ENCODE results near the gene DUSP16.

DUSP16 gene

DNA sequence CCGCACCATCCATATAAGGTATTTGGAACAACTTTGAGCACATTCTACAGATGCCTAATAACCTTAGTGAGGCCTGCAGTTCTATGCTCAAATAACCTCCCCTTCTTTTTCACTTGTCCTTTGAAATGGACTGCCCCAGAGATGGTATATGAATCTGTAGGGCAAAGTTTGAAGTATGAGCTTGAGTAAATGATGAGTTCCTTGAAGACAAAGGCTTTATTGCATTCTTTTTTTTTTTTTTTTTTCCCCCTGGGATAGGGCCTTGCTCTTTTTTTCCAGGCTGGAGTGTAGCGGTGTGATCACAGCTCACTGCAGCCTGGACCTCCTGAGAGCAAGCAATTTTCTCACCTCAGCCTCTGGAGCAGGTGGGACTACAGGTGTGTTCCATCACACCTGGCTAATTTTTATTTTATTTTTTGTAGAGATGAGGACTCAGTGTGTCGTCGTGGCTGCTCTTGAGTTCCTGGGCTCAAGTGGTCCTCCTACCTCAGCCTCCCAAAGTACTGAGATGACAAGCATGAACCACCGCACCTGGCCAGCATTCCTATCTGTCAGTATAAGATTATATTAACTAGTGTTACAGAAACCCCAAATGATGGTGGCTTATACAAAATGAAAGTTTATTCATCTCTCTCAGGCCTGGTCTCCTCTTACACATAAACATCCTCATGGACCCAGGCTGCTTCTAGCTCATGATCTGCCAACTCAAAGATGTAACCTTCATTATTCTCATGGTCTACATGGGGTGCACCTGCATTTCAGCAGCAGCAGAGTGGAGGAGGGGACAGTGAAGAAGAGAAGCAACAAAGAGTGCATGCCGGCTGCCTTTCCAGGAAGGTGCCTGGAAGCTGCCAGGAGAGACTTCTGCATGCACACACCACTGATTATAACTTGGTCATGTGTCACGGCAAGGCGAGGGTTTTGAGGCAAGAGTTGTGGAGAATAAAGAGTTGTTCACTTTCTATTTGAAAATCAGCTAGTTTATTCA is 101.4 kb downstream of the DUSP16 start:
- DNase-seq: no peak

DNA sequence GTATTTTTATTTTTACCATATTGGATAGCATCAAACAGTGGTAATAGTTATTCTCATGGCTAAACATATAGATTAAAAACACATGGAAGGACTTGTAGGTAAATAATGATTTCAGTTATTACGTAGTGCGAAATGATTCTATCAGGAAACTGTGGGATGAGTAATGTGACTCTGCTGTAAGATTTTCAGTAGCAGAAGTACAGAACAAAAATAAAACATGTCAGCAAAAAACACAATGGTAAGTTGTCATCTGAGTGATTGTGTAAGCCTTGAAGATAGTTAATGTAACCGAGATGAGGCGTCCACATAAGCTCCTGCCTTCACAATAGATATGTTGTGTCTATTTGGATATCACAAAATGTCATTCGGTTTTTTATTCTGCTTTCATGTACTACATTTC is 106.0 kb downstream of the DUSP16 start:
- no peak for DNase-seq

- no peak for DNase-seq
Observed at GRCh38 chr12:12454315-12454714, 108.3 kb downstream of the DUSP16 start.

GRCh38 chr12:12453635-12454034 is 109.0 kb downstream of the DUSP16 start:
- DNase-seq: no peak

DNA sequence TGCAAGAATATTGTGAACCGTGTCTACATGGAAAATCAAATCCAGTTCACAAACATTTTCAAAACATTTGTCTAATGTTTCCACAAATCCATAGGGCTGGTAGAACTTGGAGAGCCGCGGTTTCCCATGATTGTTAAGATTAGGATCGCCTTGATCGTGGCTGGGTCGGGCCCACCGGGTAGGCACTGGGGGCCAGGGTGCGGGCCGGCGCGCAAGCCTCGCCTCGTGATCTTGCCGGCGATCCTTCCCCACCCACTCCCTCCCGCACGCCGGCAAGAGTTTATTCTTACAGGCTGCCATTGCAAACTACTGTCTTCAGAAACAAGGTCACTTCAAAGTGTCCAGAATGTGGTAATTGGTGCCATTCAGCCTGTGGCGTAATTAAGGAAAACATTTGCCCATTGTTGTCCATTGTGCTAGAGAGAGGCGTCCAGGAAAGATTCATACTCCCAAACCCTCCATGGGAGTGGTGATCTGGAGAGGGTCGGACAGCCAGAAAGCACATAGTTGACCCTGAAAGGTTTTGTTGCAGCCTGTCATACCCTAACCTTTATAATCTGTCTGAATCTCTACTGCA is 110.2 kb downstream of the DUSP16 start:
- no peak for DNase-seq

GRCh38 chr12:12451098-12451497 is 111.6 kb downstream of the DUSP16 start:
- no peak for DNase-seq

GRCh38 chr12:12450043-12450471 is 112.6 kb downstream of the DUSP16 start:
- no peak for DNase-seq

DNA sequence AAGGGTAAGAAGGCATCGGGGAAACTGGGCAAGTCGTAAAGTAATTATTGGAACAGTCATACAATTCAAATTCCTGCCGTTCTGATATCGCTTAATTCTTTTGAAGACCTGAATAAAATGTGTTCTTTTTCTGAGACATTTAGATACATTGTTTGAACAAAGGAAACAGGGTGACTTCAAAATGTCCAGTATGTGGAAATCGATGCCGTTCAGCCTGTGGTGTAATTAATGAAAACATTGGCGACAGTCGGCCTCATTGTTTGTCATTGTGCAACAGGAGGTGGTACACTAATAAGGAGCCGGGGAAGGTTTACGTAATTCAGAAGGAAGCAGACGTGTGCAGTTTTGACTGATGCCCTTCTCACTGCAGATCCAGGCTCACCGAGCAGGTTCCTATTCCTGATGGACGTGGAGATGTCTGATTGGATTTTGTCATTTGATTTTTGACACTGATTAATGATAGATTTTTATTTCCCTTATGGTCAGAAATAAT is 113.1 kb downstream of the DUSP16 start:
- DNase-seq: no peak

DNA sequence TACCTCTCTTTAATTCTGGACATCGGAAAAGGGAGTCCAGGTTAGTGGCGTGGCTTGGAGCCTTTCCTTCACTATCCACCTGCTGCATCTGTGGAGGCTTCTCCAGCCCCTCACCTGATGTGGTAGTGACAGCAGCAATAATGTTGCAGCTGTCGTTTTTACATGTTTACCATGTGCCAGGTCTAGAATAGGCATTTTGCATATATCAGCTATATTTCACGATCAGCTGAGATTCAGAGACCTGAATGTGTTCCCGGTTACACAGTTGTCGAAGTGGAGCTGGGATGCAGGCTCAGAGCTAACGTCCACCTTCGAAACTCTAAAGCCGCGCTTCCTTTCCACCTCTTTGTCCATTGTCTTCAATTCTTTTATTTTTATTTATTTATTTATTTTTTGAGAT is 114.8 kb downstream of the DUSP16 start:
- no peak for DNase-seq

DNA sequence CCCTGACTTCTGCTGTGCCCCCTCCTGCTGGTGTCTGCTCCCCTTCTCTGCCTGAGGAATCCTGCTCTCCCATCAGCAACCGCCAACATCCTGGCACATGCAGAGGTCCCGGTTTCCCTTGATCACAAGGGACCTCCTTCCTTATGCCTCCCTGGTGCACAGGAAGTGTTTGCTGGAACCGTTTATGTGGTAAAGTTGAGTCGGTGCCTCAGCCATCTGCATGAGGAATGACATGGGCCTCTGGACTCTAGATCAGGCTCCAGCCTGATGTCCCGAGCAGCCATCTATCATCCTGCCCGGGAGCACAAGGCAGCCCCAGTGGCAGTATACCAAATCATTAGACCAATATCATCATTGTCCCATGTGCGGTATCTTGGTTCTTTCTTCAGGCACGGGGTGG is 115.4 kb downstream of the DUSP16 start:
- DNase-seq: no peak

- no peak for DNase-seq
Observed at GRCh38 chr12:12446786-12447185, 115.9 kb downstream of the DUSP16 start.

DNA sequence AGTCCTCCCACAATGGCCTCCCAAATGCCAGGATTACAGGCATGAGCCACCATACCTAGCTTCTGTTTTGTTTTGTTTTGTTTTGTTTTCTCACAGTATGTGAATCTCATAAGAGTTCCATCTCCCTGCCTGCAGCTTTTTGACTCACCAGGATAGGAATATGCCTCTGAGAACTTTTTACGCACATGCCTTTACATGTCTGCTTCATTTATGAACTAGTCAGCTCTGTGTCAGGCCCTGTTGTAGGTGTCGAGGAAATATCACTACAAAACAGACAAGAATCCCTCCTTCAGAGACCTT is 116.8 kb downstream of the DUSP16 start:
- DNase-seq: no peak

DNA sequence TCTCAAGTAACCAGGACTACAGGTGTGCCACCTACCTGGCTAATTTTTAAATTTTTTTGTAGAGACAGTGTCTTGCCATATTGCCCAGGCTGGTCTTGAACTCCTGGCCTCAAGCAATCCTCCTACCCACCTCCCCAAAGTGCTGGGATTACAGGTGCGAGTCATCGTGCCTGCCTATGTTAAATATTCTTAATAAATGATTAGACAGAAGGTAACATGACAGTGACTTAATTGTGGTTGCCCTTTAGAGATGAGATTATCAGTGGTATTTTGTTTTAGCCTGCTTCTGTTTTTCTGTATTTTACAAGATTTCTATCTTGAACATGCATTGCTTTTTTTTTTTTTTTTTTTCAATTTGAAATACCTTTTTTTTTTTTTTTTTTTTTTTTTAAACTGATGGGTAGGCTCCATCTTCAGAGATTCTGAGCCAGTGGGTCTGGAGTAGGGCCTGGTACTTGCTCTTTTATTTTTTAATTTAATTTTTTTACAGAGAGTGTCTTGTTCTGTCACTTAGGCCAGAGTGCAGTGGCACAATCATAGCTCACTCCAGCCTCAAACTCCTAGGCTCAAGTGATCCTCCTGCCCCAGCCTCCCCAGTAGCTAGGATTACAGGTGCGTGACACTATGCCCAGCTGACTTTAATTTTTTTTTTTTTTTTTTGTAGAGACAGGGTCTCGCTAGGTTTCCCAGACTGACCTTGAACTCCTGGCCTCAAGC is 117.3 kb downstream of the DUSP16 start:
- DNase-seq: no peak

DNA sequence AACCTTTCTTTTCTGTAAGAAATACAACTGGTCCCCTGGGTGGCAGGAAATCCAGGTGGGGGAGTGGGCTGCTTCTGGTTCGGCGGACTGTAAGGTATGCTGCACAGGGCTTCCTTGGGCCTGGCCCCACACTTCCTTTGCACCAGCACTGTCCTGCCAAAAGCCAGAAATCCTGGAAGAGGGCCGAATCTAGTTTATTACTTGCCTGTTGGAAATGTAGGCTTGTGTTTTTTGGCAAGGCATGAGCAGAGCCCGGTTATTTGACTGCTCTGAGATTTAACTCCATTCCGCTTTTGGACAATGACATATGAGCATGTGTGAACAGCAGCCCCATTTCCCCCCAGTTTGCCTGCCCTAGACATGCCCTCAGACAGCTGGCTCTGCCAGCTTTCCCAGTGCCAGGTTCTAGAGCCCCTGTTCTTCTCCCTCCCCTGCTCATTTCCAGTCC is 119.2 kb downstream of the DUSP16 start:
- no peak for DNase-seq

- no peak for DNase-seq
Observed at GRCh38 chr12:12442548-12443071, 120.1 kb downstream of the DUSP16 start.

GRCh38 chr12:12441843-12442461 is 120.7 kb downstream of the DUSP16 start:
- no peak for DNase-seq

DNA sequence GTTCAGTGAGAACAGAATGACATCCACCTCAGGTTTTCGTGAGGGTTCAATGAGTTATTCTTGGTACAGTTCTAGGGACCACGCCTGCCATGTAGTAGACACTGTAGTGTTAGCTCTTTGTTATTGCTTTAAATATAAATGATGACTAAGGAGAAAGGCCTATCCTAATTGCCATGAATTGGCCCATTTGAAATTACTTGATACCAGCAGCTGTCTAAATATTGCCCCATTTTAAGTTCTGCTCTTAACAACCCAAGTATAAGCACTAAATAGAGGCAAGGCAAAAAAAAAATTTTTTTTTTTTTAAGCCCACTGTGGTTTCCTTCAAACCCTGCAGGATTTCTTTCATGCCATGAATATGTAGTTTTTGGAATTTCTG is 121.2 kb downstream of the DUSP16 start:
- DNase-seq: no peak

DNA sequence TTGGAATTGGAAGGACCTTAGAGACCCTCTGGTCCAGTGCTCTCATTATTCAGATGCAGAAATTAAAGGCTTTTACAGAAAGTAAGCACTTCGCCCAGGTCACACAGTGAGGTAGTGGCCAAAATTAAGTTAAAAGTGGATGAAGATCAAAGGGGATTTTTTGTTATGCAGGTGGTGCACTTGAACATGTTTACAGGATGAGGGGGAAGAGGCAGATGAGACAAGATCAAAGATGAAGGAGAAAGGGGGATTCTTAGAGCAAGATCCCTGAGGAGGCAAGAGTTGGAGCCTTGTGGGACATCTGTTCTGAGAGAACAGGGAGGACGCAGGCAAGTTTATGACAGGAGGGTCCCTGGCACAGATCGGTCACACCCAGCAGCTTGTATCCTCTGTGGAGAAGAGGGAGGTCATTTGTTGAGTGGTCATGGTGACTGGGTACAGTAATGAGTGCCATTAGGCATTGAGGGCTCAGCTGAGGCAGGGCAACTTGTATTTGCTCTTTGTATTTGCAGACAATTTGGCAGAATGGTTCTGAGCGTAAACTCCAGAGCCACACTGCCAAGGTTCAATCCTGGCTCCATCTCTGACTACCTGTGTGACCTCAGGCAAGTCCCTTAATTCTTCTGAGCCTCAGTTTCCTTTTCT is 121.8 kb downstream of the DUSP16 start:
- no peak for DNase-seq

DNA sequence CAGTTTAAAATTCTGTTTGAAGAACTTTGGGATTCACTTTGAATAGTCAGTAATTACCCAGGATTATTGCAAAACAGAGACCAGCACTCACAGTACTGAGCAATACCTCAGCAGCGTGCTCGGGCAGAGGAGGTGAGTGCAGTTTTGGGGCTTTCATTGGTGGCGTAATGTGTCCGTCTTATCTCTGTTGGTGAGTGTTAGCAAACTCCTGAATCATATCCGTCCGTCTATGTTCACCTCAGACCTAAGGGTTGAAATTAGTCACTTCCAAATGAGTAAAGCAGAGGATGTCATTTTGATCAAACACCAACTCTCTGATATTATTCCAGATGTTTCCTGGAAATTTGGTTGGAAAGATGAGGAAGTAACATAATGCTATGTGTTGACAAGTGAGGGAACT is 123.0 kb downstream of the DUSP16 start:
- DNase-seq: no peak

- no peak for DNase-seq
Observed at GRCh38 chr12:12436831-12437345, 125.8 kb downstream of the DUSP16 start.

- no peak for DNase-seq
Observed at GRCh38 chr12:12433203-12433731, 129.4 kb downstream of the DUSP16 start.

- DNase-seq: no peak
Observed at GRCh38 chr12:12432364-12432763, 130.3 kb downstream of the DUSP16 start.
